Measurements from ENCODE around the gene NAA38.

DNA sequence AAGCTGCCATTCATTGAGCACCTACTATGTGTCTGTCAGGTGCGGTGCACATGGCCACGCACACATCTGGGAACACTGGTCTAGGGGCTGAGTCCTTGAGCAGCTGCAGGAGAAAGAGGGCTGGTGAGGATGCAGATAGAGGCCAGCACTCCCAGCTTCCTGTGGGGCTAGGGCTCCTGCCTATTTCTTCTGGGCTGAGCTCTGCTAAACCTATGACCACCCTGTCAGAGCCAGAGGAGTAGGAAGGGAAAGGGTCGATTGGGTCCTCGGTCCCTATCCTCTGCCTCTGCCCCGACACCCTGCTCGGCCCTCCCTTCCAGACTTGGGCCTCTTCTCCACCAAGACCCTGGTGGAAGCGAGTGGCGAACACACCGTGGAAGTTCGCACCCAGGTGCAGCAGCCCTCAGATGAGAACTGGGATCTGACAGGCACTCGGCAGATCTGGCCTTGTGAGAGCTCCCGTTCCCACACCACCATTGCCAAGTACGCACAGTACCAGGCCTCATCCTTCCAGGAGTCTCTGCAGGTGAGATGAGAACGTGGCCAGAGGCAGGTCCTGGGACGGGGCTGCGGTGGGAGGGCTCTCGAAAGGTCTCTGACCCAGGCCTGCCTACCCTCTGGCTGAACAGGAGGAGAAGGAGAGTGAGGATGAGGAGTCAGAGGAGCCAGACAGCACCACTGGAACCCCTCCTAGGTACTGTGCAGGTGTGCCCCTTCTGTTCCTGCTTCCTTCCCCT, 6.5 kb downstream of the NAA38 start:
- TF ChIP-seq, protein P1, sequence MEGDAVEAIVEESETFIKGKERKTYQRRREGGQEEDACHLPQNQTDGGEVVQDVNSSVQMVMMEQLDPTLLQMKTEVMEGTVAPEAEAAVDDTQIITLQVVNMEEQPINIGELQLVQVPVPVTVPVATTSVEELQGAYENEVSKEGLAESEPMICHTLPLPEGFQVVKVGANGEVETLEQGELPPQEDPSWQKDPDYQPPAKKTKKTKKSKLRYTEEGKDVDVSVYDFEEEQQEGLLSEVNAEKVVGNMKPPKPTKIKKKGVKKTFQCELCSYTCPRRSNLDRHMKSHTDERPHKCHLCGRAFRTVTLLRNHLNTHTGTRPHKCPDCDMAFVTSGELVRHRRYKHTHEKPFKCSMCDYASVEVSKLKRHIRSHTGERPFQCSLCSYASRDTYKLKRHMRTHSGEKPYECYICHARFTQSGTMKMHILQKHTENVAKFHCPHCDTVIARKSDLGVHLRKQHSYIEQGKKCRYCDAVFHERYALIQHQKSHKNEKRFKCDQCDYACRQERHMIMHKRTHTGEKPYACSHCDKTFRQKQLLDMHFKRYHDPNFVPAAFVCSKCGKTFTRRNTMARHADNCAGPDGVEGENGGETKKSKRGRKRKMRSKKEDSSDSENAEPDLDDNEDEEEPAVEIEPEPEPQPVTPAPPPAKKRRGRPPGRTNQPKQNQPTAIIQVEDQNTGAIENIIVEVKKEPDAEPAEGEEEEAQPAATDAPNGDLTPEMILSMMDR (IDR thresholded peaks at IDR 0.05), result no peak
- no peak for TF ChIP-seq POLR2A (IDR thresholded peaks at IDR 0.05)

All from right lobe of liver (tissue), 4 donors.